ENCODE measurements around the gene CYP2C18.
"Not testable (repeated sequence)": the region's sequence is repeated elsewhere in the genome, so short reads cannot be mapped to it uniquely, and the experiment has no call there.

CYP2C18 gene

DNA sequence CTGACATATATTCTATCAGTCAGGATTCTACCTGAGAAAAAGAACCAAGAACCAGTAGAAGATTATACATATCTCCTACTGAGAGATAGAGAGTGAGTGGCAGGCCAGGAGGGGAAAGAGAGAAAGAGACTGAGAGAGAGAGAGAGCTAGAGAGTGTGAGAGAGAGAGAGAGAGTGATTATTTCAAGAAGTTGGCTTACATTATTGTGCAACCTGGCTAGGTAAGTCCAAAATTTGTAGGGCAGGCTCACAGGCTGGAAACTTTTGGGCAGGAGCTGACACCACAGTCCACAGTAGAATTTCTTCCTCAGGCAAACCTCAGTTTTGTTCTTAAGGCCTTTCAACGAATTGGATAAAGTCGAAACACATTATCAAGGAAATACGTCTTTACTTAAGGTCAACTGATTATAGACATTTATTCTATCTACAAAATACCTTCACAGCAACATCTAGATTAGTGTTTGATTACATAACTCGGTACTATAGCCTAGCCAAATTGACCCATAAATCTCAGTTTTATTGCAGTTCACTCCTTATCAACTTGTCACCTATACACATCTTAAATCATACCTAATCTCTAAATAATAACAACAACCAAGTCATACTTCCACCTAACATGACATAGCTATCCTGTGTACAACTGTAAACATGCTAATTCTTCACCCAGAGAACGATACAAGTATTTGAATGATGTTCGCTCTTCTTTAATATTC, 17.0 kb upstream of the CYP2C18 start:
- DNase-seq (ENCODE audit: low read depth) = no peak
- no peak overlapping the region for H3K4me3 ChIP-seq (ENCODE audit: low read depth, low read length)
- TF ChIP-seq, protein P1, sequence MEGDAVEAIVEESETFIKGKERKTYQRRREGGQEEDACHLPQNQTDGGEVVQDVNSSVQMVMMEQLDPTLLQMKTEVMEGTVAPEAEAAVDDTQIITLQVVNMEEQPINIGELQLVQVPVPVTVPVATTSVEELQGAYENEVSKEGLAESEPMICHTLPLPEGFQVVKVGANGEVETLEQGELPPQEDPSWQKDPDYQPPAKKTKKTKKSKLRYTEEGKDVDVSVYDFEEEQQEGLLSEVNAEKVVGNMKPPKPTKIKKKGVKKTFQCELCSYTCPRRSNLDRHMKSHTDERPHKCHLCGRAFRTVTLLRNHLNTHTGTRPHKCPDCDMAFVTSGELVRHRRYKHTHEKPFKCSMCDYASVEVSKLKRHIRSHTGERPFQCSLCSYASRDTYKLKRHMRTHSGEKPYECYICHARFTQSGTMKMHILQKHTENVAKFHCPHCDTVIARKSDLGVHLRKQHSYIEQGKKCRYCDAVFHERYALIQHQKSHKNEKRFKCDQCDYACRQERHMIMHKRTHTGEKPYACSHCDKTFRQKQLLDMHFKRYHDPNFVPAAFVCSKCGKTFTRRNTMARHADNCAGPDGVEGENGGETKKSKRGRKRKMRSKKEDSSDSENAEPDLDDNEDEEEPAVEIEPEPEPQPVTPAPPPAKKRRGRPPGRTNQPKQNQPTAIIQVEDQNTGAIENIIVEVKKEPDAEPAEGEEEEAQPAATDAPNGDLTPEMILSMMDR (IDR thresholded peaks at IDR 0.05; ENCODE audit: control insufficient read depth, extremely low read depth, insufficient read depth) = no peak

DNA sequence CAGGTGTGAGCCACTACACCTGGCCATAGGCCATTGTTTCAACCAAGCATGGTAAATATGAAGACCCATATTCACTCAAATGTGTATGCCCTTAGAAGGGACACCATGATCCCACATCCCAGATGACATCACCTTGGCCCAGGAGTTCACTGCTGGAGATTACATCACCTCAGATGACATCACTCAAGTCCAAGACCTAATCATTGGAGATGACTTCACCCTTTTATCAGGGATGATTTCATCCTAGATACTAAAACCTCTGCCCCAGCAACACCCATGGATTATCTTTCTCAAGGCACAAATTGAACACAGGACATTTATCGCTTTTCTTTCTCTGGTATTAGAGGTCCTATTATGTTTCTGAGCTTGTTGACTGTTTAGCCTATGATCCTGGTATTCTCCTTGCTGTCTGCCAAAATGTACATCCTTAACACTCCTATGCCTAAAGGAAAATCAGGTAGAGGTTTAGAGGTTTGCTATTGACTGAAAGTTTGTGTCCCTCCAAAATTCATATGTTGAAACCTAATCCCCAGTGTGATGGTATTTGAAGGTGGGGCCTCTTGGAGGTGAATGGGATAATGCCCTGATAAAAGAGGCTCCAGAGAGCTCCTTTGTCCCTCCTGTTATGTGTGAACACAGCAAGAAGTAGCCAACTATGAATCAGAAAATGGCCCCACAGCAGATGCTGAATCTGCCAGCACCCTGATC, 9.8 kb upstream of the CYP2C18 start:
- H3K4me3 ChIP-seq (ENCODE audit: low read depth, low read length) = no peak overlapping the region
- TF ChIP-seq, protein P1 (IDR thresholded peaks at IDR 0.05; ENCODE audit: control insufficient read depth, extremely low read depth, insufficient read depth) = no peak
- peak; percentile 8 for DNase-seq (ENCODE audit: low read depth)

DNA sequence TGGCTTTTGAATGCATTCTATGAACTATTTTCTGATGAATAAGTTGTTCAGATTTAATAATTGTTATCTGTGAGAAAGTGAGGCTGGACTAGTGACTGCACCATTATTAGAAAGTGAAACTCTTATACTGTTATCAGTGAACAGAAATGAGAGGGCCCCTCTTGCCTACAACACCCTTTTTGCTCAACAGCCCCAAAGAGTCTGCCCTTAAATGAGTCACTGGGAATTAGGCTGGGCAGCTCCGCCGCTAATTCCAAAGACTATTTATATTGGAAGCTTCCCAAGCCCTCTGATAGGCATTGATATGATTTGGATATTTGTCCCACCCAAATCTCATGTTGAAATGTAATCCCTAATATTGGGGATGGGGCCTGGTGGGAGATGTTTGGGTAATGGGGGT, 7.0 kb upstream of the CYP2C18 start:
- H3K4me3 ChIP-seq (ENCODE audit: low read depth, low read length) = no peak overlapping the region
- no peak for DNase-seq (ENCODE audit: low read depth)
- TF ChIP-seq, protein P1 (IDR thresholded peaks at IDR 0.05; ENCODE audit: control insufficient read depth, extremely low read depth, insufficient read depth) = no peak

DNA sequence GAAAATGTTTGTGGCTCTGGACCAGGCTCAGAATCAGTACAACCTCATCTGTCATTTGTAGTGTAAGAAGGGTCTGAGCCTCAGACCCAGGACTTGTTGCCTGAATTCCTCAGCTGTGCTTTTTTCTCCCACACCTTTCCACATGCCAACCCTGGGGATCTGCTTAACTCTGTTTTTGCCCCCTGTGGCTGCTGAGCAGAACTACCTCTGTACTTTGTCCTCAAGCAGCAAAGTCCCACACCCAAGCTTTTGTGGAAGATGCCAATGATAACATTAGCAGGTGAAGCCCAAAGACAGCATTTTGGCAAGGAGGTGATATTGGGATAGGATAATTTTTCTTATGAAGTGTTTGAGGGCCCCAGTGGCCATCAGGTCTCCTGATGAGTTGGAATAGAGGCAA, 5.8 kb upstream of the CYP2C18 start:
- DNase-seq (ENCODE audit: low read depth) = no peak
- H3K4me3 ChIP-seq (ENCODE audit: low read depth, low read length) = no peak overlapping the region
- TF ChIP-seq, protein P1 (IDR thresholded peaks at IDR 0.05; ENCODE audit: control insufficient read depth, extremely low read depth, insufficient read depth) = no peak

DNA sequence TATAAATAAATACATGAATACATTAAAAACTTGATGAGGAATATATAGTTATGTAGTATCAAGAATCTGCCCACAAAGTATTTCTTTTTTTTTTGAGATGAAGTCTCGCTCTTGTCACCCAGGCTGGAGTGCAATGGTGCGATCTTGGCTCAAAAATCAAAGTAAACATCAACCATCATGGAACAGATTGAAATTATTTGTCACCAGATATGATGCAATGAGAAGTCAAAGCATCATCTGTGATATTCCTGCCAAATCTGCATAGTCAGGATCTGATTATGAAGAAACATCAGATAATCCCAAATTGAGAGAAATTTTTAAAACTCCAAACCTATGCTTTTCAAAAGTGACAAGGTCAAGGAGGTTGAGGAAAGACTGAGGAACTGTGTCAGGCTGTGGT, 5.1 kb upstream of the CYP2C18 start:
- no peak overlapping the region for H3K4me3 ChIP-seq (ENCODE audit: low read depth, low read length)
- TF ChIP-seq, protein P1 (IDR thresholded peaks at IDR 0.05; ENCODE audit: control insufficient read depth, extremely low read depth, insufficient read depth) = no peak
- DNase-seq (ENCODE audit: low read depth) = no peak

DNA sequence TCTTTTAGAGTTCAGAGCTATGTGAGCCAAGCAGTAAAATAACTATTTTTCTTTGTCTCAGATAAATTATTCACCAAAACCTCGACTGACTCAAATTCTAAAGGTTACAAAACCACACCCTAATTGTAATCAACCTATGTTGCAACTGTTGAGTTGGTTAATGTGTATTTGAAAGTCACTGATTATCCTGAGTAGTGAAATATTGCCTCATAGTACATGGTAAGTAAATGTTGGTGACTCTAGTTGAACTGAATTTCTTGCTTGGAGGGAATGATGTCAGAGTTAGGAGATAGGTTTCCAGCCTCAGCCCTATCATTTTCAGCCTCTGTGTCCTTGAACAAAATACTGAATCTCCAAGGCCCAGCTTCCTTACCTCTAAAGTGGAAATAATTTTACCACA, 3.0 kb upstream of the CYP2C18 start:
- TF ChIP-seq, protein P1 (IDR thresholded peaks at IDR 0.05; ENCODE audit: control insufficient read depth, extremely low read depth, insufficient read depth) = no peak
- H3K4me3 ChIP-seq (ENCODE audit: low read depth, low read length) = no peak overlapping the region
- DNase-seq (ENCODE audit: low read depth) = no peak

DNA sequence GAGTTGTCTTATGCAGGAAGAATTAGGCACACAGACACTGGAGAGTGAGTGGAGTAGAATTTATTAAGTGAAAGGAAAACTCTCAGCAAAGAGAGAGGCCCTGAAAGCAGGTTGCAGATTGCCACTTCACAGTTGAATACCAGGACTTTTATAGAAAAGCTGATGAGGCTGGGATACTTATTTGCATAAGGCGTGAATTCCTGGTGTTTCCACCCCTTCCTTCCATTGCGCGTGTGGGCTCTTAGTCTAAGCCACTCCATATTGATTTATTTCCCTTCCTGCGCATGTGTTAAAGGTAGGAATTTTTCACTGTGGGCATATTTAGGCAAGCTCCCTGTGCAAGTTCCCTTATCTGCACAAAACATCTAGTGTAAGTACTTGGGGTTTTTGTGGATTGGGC, 893 bp upstream of the CYP2C18 start:
- DNase-seq (ENCODE audit: low read depth); H3K4me3 ChIP-seq (ENCODE audit: low read depth, low read length): not testable (repeated sequence)
